Islet of Langerhans (tissue), 1 donor: ENCODE measurements around the gene EEF1G.
"Not testable (repeated sequence)": the region's sequence is repeated elsewhere in the genome, so short reads cannot be mapped to it uniquely, and the experiment has no call there.

Experiments
- FAIRE-seq: peaks from one replicate; lab custom pipeline; 2011; peaks lifted over from hg19 to GRCh38; lab: Jason Lieb, UNC

Gene EEF1G

GRCh38 chr11:62553839-62554361 lies 19.8 kb downstream of the EEF1G start:
- FAIRE-seq = no peak

- no peak for FAIRE-seq
Observed at GRCh38 chr11:62553080-62553838, 20.4 kb downstream of the EEF1G start.

DNA sequence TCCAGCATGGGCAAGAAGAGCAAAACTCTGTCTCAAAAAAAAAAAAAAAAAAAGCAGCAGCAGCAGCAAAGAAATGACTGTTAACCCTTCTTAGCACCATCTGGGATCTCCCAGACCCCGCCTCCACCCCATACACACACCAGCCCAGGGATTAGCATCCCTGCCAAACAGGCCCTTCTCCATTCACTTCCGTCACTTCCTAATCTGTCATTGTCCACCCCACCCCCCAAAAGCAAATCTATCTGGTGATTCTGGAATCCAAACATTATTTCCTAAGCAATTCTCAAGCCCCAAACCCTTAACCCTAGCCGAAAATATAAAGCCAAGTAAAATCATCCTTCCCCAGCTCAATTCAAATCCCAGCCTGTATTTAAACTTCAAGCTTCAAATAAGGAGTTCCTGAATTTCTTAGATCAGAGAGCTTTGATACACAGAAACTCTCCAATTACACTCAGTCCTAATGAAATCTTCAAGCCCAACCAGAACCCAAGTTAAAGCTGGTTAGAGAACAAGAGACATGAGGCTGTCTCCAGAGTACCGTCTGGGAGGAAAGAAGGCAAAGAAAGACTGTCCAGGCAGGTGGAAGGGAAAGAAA lies 21.1 kb downstream of the EEF1G start:
- FAIRE-seq = no peak

DNA sequence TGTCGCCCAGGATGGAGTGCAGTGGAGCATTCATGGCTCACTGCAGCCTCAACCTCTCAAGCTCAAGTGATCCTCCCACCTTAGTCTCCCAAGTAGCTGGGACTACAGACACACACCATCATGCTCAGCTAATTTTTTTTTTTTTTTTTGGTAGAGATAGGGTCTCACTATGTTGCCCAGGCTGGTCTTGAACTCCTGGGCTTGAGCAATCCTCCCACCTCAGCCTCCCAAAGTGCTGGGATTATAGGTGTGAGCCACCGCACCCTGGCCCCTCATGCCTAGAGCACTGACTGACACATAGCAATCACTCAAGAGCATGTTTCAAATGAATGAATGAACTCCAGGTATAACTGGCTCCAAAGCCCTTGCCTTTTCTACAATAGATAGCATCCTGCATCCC lies 23.2 kb downstream of the EEF1G start:
- not testable (repeated sequence) for FAIRE-seq

DNA sequence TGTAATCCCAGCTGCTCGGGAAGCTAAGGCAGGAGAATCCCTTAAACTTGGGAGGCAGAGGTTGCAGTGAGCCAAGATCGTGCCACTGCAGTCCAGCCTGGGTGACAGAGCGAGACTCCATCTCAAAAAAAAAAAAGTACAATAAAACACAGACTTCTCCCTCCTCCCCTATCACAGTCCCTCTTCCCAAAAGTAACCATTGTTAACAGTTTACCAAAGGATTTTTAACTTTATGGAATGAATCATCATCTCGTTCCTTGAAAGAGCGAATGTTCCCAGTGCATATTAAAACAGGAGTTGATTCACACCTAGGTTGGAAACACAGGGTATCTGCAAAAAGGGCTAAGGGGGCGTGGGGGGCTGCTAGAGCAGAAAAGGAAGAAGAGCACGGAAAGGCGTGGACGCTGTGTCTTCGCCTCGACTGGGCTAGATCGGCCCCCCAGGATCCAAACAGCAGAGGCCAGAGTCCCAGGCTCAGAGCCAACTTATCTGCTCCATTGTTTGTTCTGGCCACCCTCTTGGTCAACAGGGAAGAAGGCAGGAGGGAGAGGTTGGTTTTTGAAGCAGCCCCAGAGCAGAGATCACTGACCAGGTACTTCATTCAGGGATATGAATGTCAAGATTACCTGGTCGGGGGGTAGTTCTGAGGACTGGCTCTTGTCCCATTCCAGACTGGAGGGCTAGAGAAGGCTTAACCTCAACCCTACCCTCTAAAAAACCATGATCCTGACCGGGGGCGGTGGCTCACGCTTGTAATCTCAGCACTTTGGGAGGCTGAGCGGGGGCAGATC lies 25.0 kb downstream of the EEF1G start:
- FAIRE-seq = no peak

GRCh38 chr11:62547691-62548281 lies 25.9 kb downstream of the EEF1G start:
- no peak for FAIRE-seq

DNA sequence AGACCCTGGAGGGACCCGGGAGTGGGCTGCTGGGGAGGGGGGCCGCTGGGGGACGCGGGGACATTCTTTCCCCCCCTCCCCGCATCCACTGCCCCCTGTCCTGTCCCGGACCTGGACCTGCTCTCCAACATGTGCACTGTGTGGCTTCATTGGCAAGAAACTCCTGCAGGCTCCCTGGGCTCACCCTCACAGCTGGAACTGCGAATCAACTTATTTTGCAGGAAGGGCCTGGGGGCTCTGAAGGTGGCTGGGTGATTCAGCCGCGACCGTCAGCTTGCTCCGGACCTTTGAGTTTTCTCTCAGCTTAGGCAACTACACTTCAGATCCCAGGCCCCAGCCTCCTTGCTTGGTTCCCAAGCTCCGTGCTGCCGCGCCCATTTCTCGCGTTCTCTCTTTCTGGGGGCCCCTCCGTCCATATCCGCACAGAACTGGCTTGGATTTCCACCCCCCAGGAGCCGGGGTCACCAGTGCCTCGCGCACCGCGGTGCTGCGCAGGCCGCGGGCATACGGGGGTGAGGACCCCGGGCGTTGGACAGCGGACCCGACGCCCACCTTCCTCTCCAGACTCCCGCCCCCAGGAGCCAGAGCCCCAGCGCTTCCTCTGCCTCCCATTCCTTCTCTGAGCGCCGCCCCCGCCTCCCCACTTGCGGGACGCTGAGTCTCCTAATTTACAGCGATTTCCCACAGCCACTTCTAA lies 26.6 kb downstream of the EEF1G start:
- no peak for FAIRE-seq

- FAIRE-seq = no peak
Observed at GRCh38 chr11:62546244-62546928, 27.3 kb downstream of the EEF1G start, which contains the start of gene AHNAK. Gene AHNAK (minus strand): TSS chr11:62546806. CDS start chr11:62536098, 10,708 bp downstream.

DNA sequence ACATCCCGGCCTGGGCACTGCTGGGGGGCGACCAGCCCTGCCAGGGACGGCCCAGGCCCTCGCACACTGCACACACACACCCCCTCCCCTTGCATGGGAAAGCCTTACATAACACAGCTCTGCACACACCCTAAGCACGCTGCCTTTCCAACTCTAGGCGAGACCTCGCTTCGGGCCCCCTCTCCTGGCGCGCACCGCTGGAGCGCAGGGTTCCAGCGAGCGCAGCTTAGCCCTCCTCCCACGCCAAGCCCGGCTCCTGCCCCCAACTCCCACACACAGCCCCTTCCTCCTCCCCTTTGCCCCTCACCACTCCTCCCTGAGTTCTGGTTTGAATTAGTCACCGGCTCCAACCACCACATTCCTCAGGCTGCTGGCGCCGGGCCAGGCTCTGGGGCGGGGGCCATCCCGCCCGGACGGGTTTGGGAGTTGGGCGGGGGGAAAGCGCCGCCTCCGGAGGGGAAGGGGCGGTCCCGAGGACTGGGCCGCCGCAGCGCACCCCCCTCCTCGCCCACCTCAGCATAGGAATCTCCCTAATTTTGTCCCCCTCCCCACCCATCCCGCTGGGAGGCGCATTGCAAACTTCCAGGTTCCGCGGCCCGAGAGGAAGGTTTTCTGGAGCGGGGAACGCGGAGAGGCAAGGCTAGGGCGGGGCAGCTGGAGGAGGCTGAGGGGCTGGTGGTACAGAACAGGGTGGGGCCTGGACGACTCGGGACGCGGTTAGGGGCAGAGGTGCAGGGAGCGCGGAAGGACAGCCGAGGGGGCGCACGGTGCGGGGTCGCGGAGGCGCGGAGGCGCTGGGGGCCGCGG lies 28.1 kb downstream of the EEF1G start:
- no peak for FAIRE-seq

DNA sequence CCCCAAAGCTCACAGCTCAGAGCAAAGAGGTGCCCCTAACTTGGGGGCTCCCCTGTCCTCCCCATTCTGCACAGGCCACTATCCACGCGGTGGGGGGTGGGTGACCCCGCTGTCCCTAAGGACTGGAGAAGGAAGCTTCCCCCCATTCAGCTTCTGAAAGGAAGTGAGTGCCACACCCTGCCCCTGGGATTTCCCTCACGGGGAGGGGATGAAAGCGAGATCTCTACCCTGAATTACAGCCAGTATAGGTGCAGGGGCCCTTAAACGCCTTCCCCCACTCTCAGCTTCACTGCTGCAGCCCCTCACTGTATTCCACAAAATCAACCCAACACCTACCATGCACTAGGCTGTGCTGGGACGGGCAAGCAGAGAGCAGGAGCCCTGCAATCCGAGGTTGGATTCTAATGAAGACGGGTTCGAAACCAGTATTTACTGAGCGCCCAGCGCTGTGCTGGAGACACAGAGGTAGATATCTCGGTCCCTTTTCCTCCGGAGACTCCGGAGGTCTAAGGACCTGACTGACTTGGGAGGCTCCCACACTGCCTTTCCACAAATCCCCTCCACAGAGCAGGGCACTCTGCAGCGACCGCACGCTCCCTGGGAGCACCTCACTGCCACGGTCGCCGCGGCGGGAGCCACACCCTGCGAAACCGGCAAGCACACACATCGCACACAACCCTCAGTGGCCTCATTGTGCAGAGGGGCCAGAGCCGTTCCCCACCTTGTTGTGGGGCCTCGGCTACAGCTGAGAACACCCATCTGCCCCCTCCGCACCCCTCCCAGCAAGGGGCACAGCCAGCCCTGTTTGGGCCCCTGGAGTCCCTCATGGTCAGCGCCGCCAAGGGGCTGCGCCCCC lies 28.9 kb downstream of the EEF1G start:
- no peak for FAIRE-seq

DNA sequence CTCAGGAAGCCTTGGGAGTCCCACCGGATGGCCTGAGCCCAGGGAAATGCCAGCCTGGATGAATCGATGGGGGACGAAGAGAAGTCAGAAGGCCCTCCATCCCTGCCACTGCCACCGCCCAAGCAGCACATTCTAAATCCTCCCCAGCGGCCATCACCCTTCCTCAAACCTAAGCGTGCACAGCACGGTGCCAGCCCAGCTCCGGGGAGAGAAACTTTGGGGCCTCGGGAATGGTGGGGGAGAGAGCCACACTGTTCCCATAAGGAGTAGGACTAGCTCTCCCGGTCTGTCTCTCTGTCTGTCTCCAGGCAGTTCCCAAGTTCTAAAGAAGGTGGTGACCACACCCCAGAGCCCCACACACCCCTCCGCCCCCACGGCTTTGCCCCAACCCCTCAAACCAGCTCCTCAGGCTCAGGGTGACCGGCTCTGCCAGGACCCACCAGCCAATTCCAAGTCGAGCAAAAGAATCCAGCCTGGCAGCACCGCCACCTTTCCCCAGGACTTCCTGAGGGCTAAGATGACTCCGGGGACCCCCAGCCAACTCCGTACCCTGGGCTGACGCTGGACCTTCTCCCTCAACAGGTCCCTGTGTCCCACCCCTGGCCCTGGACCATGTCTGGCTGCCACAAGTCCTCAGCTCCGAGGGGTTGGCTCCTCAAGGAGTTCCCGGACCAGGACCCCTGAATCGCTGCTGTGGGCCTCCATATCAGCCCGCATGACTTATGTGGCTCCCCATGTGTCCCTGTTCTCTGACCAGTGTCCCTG lies 29.8 kb downstream of the EEF1G start:
- FAIRE-seq = no peak

DNA sequence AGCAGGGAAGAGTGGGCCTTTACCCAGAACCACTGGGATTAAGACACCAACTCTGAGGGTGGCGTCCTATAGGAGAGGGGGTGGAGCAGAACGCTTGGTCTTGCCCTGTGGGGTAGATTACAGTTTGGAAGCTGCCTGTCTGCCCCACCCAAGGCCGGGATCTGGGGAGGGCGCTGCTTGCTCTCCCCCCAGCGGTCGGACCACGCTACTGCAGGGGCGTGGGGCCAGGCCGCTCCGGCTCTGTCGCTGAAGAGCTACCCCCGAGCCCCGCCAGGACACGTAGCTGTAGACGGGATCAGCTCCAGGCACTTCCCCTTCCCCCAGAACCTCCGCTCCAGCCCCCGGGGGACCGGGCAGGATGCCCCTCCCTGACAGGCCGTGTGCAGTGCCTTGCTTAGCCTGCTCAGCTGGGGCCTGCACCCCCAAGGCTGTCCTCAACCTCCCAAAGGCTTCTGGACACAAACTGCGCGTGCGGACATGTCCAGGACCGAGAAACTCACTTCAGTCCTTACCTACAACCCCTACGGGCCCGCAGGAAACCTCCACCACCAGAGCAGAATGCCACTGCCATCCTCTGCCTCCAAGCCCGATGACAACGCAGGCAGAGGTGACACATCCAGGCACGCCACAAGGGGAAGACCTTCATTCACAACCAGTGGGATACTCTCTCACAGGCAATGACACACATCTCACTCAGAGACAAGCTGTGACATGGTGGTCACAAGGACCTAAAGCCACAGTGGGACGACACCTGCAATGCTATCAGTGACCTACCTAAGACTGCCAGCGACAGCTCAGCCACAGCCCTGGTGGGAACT lies 30.7 kb downstream of the EEF1G start:
- no peak for FAIRE-seq

DNA sequence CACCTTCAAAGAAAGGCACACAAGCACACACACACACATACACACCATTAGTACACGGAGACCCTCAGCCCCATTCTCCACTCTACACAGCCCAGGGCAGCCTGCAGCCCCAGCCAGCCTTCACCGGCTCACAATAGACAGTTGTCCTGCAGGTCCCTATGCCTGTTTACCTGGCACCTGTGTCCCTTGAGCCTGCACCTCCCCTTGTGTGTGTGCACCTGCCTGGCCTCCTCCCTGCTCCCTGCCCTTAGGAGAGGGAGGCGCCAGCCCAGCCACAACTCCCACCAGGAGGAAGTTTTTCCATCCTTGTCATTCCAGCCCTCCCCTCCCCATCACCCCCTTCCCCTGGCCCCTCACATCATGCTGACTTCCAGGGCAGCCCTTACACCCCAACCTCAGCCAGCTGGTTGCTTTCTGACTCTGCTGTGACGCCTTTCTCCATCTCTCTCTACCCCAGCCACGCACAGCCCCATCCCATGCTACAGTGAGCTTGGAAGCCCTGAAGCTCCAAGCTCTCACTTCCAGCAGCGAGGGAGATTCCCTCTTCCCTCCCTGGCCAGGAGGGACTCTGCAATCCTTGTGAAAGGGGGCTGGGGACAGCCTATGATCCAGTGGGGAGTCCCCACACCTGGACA lies 31.5 kb downstream of the EEF1G start:
- FAIRE-seq = no peak

DNA sequence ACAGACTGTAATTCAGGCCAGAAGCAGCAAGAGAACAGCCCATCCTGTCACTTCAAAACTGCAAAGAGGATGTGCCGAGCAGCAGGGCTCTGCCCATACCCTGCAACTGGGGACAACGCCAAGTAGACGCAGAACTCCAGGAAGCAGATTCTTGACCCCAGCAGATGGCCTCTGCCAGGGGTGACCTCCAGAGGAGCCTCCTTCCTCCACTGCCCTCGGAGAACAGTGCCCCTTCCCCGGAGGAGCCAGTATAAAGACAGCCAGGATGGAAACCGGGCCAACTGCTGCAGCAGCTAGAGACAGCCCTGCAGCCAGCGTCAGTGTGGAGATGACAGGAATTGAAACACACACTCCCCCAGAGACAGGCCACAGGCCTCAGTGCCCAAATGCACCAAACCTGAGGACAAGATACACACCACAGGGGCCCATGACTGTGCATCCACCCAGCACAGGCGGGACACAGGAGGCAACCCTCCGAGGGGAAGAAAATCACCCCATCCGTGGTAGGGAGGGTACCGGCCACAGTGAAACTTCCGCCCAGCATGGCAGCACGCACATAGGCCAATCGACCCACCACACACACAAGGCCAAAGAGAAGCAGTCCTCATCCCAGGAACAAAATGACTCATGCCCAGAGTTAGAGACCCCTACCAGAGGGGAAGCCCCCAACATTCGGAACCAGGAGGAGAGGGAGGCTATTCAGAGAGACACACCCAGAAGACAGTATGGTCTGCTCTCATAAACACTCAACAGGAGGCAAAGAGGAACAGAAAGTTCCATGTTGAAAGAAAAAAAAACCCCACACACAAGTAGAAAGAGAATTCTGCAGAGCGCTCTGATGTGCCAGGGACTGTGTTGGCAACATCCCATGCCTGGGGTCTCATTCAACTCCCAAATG lies 32.6 kb downstream of the EEF1G start:
- no peak for FAIRE-seq

- FAIRE-seq = no peak
Observed at GRCh38 chr11:62539238-62539925, 34.3 kb downstream of the EEF1G start.
